Adipose tissue (tissue), 3 donors: ENCODE data around the gene TDO2. TPM values are rescaled to one million over a fixed set of nuclear protein-coding genes. Genes with fewer than 3 reads are reported as not detected.
"Not testable (repeated sequence)": the region's sequence is repeated elsewhere in the genome, so short reads cannot be mapped to it uniquely, and the experiment has no call there.

Source experiments
- H3K27ac ChIP-seq: one replicate; pipeline ENCODE4 v1.5.1; 2013; ENCODE audit warnings: low read depth, low read length
- WGBS, 3 donors: extraction: QIAGEN DNeasy Blood & Tissue Kit; methylation state at CpG; one replicate each; pipeline ENCODE4 v1.1.7; 2013; 5-methylcytosine and 5-hydroxymethylcytosine counted together
- polyA plus RNA-seq, 3 donors: library from polyadenylated mRNA; stranded (reverse); fragments of 200-250 nt; gene quantifications; one replicate each; pipeline ENCODE4 v1.2.3, GENCODE V29; 2013
- donor health status: healthy with polysubstance abuse.
- donor health status: Bipolar disorder and iron deficiency.
- donor health status: healthy.

TDO2 gene
- polyA plus RNA-seq: under 1 TPM in 2 of 3 donors, not detected in 1; 0.32 to 0.61 TPM

GRCh38 chr4:155903453-155903852 is at the start of gene TDO2:
TSS of gene TDO2 (plus strand) at chr4:155903696. CDS start at chr4:155903759, 63 bp downstream.
- WGBS, 3 donors: 58 to 70% (median 60%) methylated on average over 1 of the region's 1 CpG

GRCh38 chr4:155854582-155855226 is 48.8 kb upstream of the TDO2 start:
- 63 to 66% (median 66%) methylated on average over 6 of the region's 6 CpGs for WGBS, 3 donors
- no peak overlapping the region for H3K27ac ChIP-seq

More at GRCh38 chr4:155903453-155903852, at the start of gene TDO2:
- no peak within 1 kb of the TSS for H3K27ac ChIP-seq

- 49 to 79% (median 70%) methylated on average over 2 of the region's 2 CpGs for WGBS, 3 donors
Measured at GRCh38 chr4:155855897-155856296, 47.6 kb upstream of the TDO2 start.

GRCh38 chr4:155866177-155866576 is 37.3 kb upstream of the TDO2 start, which contains the start of gene ASIC5:
TSS of gene ASIC5 (minus strand) at chr4:155866277. CDS start at chr4:155866226, 51 bp downstream.
- H3K27ac ChIP-seq: no peak within 1 kb of the TSS
- WGBS, 3 donors: 0 to 41% (median 0%) methylated on average over 1 of the region's 1 CpG

More at GRCh38 chr4:155855897-155856296, 47.6 kb upstream of the TDO2 start:
- H3K27ac ChIP-seq: no peak overlapping the region

- WGBS, 3 donors: 76 to 86% (median 84%) methylated on average over 1 of the region's 1 CpG
- no peak overlapping the region for H3K27ac ChIP-seq
Measured at GRCh38 chr4:155875878-155876277, 27.6 kb upstream of the TDO2 start.

GRCh38 chr4:155877971-155878370 is 25.5 kb upstream of the TDO2 start:
- H3K27ac ChIP-seq: no peak overlapping the region
- WGBS, 3 donors: 79 to 84% (median 83%) methylated on average over 4 of the region's 4 CpGs

GRCh38 chr4:155878611-155879010 is 24.9 kb upstream of the TDO2 start:
- no peak overlapping the region for H3K27ac ChIP-seq
- WGBS, 3 donors: 34 to 38% (median 35%) methylated on average over 2 of the region's 2 CpGs

GRCh38 chr4:155879767-155880166 is 23.7 kb upstream of the TDO2 start:
- no peak overlapping the region for H3K27ac ChIP-seq

GRCh38 chr4:155881555-155881954 is 21.9 kb upstream of the TDO2 start:
- WGBS, 3 donors: 29 to 69% (median 65%) methylated on average over 1 of the region's 1 CpG

GRCh38 chr4:155883895-155884294 is 19.6 kb upstream of the TDO2 start:
- no peak overlapping the region for H3K27ac ChIP-seq
- WGBS, 3 donors: 57 to 83% (median 82%) methylated on average over 3 of the region's 3 CpGs

More at GRCh38 chr4:155881555-155881954, 21.9 kb upstream of the TDO2 start:
- no peak overlapping the region for H3K27ac ChIP-seq

GRCh38 chr4:155885666-155886065 is 17.8 kb upstream of the TDO2 start:
- WGBS, 3 donors: 57 to 66% (median 64%) methylated on average over 6 of the region's 6 CpGs

GRCh38 chr4:155887045-155887444 is 16.5 kb upstream of the TDO2 start:
- no peak overlapping the region for H3K27ac ChIP-seq
- WGBS, 3 donors: 43 to 81% (median 77%) methylated on average over 1 of the region's 1 CpG

More at GRCh38 chr4:155885666-155886065, 17.8 kb upstream of the TDO2 start:
- no peak overlapping the region for H3K27ac ChIP-seq

GRCh38 chr4:155887847-155888570 is 15.5 kb upstream of the TDO2 start:
- H3K27ac ChIP-seq: no peak overlapping the region
- WGBS, 3 donors: 60 to 62% (median 62%) methylated on average over 6 of the region's 6 CpGs

- no peak overlapping the region for H3K27ac ChIP-seq
- WGBS, 3 donors: 25 to 28% (median 27%) methylated on average over 5 of the region's 5 CpGs
Measured at GRCh38 chr4:155889031-155889793, 14.3 kb upstream of the TDO2 start.

- no peak overlapping the region for H3K27ac ChIP-seq
- WGBS, 3 donors: 84 to 92% (median 84%) methylated on average over 2 of the region's 2 CpGs
Measured at GRCh38 chr4:155889946-155890345, 13.6 kb upstream of the TDO2 start.

- WGBS, 3 donors: 70 to 82% (median 78%) methylated on average over 3 of the region's 3 CpGs
- H3K27ac ChIP-seq: no peak overlapping the region
Measured at GRCh38 chr4:155891058-155891457, 12.4 kb upstream of the TDO2 start.

- not testable (repeated sequence) for H3K27ac ChIP-seq
- WGBS, 3 donors: 77 to 85% (median 84%) methylated on average over 2 of the region's 2 CpGs
Measured at GRCh38 chr4:155898371-155898770, 5.1 kb upstream of the TDO2 start.

- no peak overlapping the region for H3K27ac ChIP-seq
- 19 to 33% (median 22%) methylated on average over 3 of the region's 3 CpGs for WGBS, 3 donors
Measured at GRCh38 chr4:155899891-155900290, 3.6 kb upstream of the TDO2 start.

- 22 to 61% (median 34%) methylated on average over 1 of the region's 1 CpG for WGBS, 3 donors
- H3K27ac ChIP-seq: no peak overlapping the region
Measured at GRCh38 chr4:155900381-155900780, 3.1 kb upstream of the TDO2 start.
